SK-N-MC (cell line): Measurements from ENCODE around the gene C22orf39.
A peak's percentile ranks its signal among the peaks of the same experiment; 100 is the strongest.

Experiments
- DNase-seq: peaks from one replicate; pipeline ENCODE4 v3.0.0-alpha.2; 2011; ENCODE audit warnings: low read depth, low spot score
- H3K27ac ChIP-seq: fragments of 200-600 bp; sonication (generic); 2 replicates; pipeline ENCODE4 v1.5.1; 2016; ENCODE audit warnings: mixed run types
- H3K36me3 ChIP-seq: fragments of 200-600 bp; sonication (generic); 2 replicates; pipeline ENCODE4 v1.6.1; 2017; ENCODE audit warnings: antibody characterized with exemption, low read length, mixed read lengths; ENCODE audit not compliant: insufficient read depth
- H3K4me3 ChIP-seq: fragments of 200-600 bp; sonication (generic); 2 replicates; pipeline ENCODE4 v1.5.1; 2016
- H3K9ac ChIP-seq: fragments of 200-600 bp; sonication (generic); 2 replicates; pipeline ENCODE4 v1.8.0; 2017; ENCODE audit warnings: mixed run types, mixed read lengths; ENCODE audit not compliant: insufficient read length
- H3K9me3 ChIP-seq: fragments of 200-600 bp; sonication (generic); 2 replicates; pipeline ENCODE4 v1.6.1; 2017; ENCODE audit warnings: low read depth, mild to moderate bottlenecking, antibody characterized with exemption, low read length, moderate library complexity, mixed read lengths
- EZH2 ChIP-seq: fragments of 200-600 bp; sonication (generic); IDR thresholded peaks from one replicate; pipeline ENCODE4 v1.6.1; 2017; ENCODE audit warnings: antibody characterized with exemption
- FOXP2 ChIP-seq: optimal IDR thresholded peaks from 2 replicates; pipeline ENCODE3; 2011; ENCODE audit warnings: mild to moderate bottlenecking, moderate library complexity; ENCODE audit not compliant: insufficient read depth; ENCODE audit errors: extremely low read length, control extremely low read depth
- POLR2AphosphoS5 ChIP-seq: IDR thresholded peaks from 2 replicates; pipeline ENCODE4 v1.6.1; 2012; ENCODE audit warnings: mild to moderate bottlenecking, low read depth, low read length, borderline replicate concordance

The C22orf39 gene

DNA sequence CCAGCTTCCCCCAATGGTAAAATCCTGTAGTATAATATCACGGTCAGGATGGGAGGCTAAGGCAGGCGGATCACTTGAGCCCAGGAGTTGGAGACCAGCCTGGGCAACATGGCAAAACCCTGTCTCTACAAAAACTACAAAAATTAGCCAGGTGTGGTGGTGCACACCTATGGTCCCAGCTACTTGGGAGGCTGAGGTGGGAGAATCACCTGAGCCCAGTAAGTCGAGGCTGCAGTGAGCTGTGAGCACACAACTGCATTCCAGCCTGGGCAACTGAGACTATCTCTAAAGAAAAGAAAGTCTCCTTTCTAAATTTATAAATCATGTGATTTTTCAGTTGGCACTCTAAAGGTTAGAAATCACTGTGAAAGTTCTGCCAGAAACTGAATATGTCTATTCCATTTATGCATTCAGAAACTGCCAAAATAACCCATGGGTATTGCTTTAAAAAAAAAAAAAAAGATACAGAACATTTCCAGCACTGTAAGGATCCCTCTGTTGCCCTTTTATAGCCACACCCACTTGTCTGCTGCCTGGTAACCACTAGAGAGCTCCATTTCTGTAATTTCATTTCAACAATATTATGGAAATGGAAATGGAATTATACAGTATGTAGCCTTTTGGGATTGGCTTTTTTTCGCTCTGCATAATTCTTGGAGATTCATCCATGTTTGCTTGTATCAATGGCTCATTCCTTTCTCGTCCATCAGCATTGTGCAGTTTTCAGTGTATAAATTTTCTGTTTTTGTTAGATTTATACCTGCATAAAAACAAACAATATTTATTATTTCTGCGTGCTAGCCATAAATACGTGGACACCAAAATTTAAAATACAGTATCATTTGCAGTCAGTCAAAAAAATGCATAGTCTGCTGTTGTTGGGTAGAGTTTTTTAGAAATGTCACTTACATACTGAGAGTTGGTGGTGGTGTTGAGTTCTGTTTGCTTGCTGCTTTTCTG, 41.7 kb upstream of the C22orf39 start:
- Histone ChIP-seq H3K27ac (no peak overlapping the region), H3K9ac (no peak overlapping the region), H3K36me3 (peaks cover 59% of the 10 kb centered on the region), H3K9me3 (no peaks in the 10 kb centered on the region), H3K4me3 (no peak overlapping the region)
- no peak for DNase-seq
- TF ChIP-seq POLR2AphosphoS5 (no peak), FOXP2 (no peak), EZH2 (no peak)

DNA sequence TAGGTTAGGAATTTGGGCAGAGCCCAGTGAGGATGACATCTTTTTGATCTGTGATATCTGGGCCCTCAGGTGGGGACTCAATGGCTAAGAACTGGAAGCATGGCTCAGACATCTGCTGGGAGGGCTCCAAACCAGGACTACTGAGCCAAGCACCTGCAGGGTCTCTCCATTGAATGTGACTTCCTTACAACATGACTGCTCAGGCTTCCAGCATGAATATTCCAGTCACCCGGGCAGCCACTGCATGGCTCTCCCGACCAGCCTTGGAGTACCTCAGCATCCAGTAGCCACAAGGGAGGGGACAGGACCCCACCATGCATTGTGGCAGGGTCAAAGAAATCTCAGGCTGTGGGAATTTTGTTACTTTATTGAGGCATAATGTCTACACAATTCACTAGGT, 40.8 kb upstream of the C22orf39 start:
- H3K9me3 ChIP-seq, result no peaks in the 10 kb centered on the region
- H3K36me3 ChIP-seq, result peaks cover 62% of the 10 kb centered on the region
- TF ChIP-seq EZH2 (no peak), POLR2AphosphoS5 (no peak), FOXP2 (no peak)
- no peak overlapping the region for H3K27ac ChIP-seq
- H3K4me3 ChIP-seq, result no peak overlapping the region
- DNase-seq, result no peak
- no peak overlapping the region for H3K9ac ChIP-seq

DNA sequence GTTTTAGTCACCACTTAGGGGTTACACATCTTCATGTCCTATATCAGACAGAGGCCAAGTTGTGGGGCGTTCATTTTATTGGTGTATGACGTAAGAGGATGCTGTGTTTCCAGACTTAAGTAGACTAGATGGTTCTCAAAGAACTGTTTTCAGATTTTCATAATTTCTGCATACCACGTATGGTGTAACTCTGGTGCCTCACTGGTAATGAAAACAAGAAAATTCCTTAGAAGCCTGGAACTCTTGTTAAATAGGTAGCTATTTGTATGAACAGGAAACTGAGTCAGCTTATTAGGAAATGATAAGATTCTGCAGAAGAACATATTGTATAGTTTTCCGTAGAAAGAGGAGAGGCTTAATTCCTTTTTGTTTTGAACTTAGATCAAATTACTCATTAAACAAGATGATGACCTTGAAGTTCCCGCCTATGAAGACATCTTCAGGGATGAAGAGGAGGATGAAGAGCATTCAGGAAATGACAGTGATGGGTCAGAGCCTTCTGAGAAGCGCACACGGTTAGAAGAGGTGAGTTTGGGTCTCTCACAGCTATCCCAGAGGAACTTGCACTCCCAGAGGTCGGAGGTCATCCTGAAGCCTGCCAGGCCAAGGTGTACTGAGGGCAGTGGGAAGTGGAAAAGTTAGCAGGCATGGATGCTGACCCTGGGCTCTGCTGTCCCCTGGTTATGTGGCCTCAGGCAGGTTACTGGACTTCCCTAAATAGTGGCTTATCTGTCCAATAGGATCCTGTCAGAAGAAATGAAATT, 36.2 kb upstream of the C22orf39 start:
- no peak for DNase-seq
- Histone ChIP-seq H3K36me3 (peaks cover 52% of the 10 kb centered on the region), H3K4me3 (no peak overlapping the region), H3K9ac (no peak overlapping the region), H3K9me3 (no peaks in the 10 kb centered on the region), H3K27ac (no peak overlapping the region)
- no peak for TF ChIP-seq FOXP2

DNA sequence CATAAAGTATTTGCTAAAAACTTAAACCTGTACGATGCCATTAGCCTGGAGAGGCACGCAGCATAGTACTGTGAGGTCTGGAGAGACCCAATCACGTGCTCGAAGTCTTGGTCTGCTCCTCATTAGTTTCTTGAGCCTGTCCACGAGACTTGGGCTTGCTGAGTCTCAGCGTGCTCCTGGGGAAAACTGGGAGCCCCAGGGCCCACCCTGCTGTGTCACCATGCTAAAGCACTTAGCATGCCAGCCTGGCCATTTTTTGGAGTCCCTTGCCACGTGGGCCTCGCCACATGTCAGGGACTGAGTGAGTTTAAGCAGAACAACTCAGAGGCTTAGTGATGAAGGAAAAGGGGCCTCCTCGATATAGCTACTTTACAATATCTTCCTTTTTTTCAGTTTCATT, 34.8 kb upstream of the C22orf39 start:
- TF ChIP-seq POLR2AphosphoS5 (no peak), FOXP2 (no peak), EZH2 (no peak)
- Histone ChIP-seq H3K27ac (no peak overlapping the region), H3K36me3 (peaks cover 43% of the 10 kb centered on the region), H3K9me3 (no peaks in the 10 kb centered on the region), H3K4me3 (no peak overlapping the region), H3K9ac (no peak overlapping the region)
- no peak for DNase-seq

DNA sequence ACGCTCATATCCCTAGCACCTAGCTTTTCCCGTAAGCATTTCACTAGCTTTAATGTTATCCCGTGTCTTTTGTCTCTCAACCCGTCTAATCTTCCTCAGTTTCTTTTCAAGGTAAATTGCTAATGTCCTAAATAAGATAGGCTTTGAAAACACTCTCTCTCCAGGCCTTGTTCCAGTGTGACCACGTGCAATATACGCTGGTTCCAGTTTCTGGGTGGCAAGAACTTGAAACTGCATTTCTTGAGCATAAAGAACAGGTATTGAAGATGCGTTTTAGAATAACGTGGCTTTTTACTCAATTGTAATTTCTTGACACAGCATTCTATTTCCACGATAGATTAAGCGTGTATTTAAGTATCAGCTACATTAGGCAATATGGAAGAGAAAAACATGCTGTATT, 33.3 kb upstream of the C22orf39 start:
- peak overlapping the region; percentile 96 for H3K4me3 ChIP-seq
- no peak overlapping the region for H3K27ac ChIP-seq
- no peak for DNase-seq
- H3K9me3 ChIP-seq, result no peaks in the 10 kb centered on the region
- peak overlapping the region; percentile 85 for H3K9ac ChIP-seq
- TF ChIP-seq POLR2AphosphoS5, result no peak
- TF ChIP-seq FOXP2, result no peak
- no peak for TF ChIP-seq EZH2
- peaks cover 36% of the 10 kb centered on the region for H3K36me3 ChIP-seq

DNA sequence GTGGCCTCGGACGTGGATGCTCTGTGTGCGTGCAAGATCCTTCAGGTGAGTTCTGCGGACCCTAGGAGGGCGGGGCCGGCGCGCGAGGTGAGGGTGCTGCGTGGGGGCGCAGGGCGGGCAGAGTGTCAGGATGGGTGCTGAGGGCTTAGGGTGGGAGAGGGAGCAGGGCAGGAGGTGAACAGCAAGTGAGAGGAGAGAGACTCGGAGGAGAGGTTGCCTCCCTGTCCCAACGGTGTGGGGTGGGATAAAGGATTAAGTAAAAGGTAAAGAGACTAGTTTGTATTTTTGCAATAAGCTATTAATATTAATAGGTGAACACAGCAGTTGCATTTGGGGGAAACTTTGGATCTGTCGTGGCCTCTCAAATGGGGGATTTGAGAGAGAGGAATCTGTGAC, 32.7 kb upstream of the C22orf39 start:
- DNase-seq, result no peak
- TF ChIP-seq POLR2AphosphoS5, result no peak
- no peak for TF ChIP-seq EZH2
- no peak for TF ChIP-seq FOXP2
- H3K27ac ChIP-seq, result no peak overlapping the region
- peaks cover 36% of the 10 kb centered on the region for H3K36me3 ChIP-seq
- peak overlapping the region; percentile 96 for H3K4me3 ChIP-seq
- peak overlapping the region; percentile 85 for H3K9ac ChIP-seq
- H3K9me3 ChIP-seq, result no peaks in the 10 kb centered on the region

DNA sequence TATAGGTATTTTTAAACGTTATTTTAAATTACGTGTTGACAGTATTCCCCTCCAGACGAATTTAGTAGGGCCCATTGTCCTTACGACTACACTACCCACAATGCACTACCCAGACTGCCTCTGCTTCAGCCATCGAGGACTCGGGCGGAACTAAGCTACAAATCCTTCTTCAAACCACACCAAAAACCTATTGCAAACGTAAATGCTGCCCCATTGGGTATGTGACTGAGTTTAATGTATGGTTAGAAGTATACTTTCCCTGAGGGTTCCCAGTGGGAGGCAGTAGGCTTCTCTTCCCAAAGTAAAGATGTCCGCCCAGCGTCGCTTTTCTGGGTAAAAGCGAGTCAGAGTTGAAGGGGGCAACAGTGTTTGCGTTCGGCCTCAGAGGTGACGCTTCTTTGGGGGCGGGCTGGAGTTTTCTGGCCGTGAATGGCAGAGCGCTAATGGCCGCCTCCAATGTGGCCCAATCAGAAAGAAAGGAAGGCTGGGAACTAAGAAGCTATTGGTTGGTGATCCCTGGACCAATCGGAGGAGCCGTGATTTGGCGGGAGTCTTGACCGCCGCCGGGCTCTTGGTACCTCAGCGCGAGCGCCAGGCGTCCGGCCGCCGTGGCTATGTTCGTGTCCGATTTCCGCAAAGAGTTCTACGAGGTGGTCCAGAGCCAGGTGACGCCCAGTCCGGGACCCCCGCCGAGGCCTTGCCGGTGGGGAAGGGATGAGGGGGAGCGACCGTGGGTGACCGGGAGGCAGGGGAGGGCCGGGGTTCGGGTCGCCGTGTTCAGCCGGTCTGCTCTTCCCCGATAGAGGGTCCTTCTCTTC, 32.1 kb upstream of the C22orf39 start, which contains the start of gene CDC45:
TSS of gene CDC45 (plus strand) at position 566 of the 818 bp plus-strand sequence. CDS start at position 615, 49 bp downstream.
- Histone ChIP-seq H3K27ac (peak within 1 kb of the TSS; percentile 99), H3K36me3 (peaks cover 34% of the 10 kb centered on the region), H3K9ac (peak within 1 kb of the TSS; percentile 99), H3K9me3 (no peaks in the 10 kb centered on the region), H3K4me3 (peak within 1 kb of the TSS; percentile 96)
- TF ChIP-seq POLR2AphosphoS5 (peak; percentile 64; the same call in 1 of the 2 replicates), FOXP2 (no peak)
- DNase-seq, result peak; percentile 93

DNA sequence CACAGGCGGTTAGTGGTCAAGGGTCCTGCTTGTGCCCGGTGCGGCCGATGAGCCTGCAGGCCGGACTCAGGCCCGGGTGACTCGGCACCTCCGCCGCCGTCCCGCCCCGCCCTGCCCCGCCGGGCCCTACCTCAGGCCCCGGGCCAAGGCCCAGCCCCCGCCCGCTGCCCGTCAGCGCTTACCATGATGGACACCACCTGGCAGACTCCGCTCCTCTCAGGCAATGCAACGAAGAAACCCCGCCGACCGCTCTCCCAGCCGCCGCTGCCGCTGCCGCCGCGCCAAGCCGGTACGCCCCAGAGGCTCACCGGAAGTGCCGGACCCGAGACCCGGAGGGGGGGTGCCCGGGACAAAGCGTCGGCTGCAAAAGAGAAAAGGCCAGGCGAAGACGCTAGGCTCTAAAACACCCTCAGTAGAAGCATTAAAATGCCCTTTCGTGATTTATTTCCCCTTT, 31.4 kb upstream of the C22orf39 start, which contains the start of gene UFD1:
TSS of gene UFD1 (minus strand) at position 293 of the 454 bp plus-strand sequence. CDS start at position 185, 108 bp downstream.
- no peaks in the 10 kb centered on the region for H3K9me3 ChIP-seq
- peaks cover 31% of the 10 kb centered on the region for H3K36me3 ChIP-seq
- no peak for TF ChIP-seq EZH2
- TF ChIP-seq FOXP2, result no peak
- TF ChIP-seq POLR2AphosphoS5, result peak; percentile 58; the same call in 1 of the 2 replicates
- peak within 1 kb of the TSS; percentile 96 for H3K4me3 ChIP-seq
- H3K27ac ChIP-seq, result peak within 1 kb of the TSS; percentile 99
- H3K9ac ChIP-seq, result peak within 1 kb of the TSS; percentile 99
- DNase-seq, result no peak
